Stimulated activated CD4-positive, alpha-beta T cell treated with anti-CD3 and anti-CD28 coated beads, TNF-alpha, amount 100 ng/mL, for 1 hour (primary cell): ENCODE measurements around the gene CCDC81.
"Not testable (repeated sequence)": the region's sequence is repeated elsewhere in the genome, so short reads cannot be mapped to it uniquely, and the experiment has no call there.

Experiments used
- DNase-seq, 3 donors: peaks; one replicate each; pipeline ENCODE4 v3.0.0-alpha.2; 2020; ENCODE audit warnings: low read depth in 3 of 3, low spot score in 1 of 3

Gene CCDC81

GRCh38 chr11:86386746-86387145 lies 12.1 kb downstream of the CCDC81 start:
- no peak for DNase-seq

GRCh38 chr11:86388198-86388597 lies 13.5 kb downstream of the CCDC81 start:
- DNase-seq, result no peak

- DNase-seq, result no peak
Observed at GRCh38 chr11:86390487-86390886, 15.8 kb downstream of the CCDC81 start.

GRCh38 chr11:86395061-86395551 lies 20.4 kb downstream of the CCDC81 start:
- DNase-seq, result no peak

DNA sequence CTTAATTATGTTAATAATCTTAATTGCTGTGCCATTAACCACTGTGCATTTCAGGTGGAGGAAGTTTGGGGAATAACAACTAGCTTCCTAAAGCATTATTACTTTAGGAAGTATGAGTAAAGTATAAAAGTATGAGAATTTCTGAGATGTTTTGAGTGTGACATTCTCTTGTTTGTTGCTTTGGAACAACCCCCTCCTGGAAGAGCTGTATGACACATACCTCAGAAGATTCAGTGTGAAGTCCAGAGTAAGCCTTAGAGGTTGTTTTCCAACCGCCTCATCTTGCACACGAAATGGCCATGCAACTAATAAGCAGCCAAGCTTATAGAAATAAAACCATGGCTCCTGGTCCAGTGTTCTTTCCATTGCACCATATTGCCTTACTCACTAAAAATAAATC lies 21.7 kb downstream of the CCDC81 start:
- no peak for DNase-seq

DNA sequence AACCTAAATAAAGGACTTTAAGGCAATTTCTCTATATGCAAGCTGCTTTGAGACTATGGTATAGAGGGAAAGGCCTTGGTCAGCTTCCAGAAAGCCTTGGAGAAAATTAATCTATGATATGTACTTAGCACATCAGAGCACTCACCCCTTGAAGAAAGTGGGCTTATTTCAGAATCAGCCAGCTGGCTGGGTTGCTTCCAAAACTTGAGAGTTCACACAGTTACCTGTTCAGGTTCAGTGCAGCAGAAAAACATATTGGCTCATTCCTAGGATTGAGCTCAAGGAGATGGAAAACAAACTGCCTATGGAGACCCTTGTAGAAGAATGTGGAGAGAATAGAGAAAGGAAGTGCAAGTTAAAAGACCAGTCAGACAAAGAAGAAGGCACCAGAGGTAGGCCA lies 22.7 kb downstream of the CCDC81 start:
- DNase-seq, result no peak

DNA sequence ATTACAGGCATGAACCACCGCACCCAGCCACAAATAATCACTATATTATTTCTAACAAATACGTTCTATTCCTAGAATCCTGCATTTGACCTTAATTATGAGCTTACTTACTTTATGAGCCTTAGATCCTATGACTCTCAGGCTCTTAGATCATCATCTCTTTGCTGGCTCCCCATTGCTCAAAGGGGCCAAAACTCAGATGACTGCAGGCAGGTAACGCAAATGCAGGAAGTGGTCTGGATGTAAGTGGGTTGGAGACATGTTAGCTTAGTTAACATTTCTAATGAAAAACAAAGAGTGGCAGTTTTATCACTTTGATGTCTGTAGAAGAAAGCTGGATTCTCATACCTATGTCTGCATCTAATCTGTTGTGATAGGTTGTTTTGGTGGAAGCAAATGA lies 23.4 kb downstream of the CCDC81 start:
- DNase-seq, result no peak

DNA sequence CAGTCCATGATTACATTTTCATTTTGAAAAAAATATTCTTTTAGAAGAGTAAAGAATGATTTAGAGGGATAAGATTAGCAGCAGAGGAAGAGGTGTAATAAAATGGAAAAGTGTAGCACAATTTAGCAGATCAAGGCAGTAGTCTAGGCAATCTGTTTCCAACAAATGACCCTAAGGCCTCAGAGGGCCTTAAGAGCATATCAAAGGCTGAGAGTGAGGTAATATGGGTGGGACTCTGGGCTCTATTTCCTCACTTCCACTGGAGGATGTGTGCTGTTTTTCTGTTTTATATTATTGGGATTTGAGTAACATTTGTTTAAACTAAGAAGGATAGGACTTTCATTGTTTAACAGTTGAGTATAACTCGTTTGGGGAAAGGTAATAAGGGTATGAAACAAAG lies 28.8 kb downstream of the CCDC81 start:
- DNase-seq, result no peak

DNA sequence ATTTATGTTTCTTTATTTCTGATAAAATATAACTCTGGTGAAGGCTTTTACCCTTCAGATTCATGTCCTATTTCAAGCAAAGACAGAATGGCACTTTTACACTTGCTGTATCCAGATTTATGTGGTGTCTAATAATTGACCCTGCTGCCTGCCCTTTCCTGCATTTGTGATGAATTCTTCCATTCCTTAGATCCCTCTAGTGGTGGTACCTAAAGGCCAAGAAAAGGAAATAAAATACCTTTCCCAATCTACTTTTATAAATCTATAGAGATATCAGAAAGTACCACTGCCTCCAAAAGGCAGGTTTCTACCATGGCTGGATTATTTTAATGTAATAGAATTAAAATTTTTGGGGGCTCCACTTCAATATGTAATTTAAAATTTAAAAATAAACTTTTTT lies 34.2 kb downstream of the CCDC81 start:
- no peak for DNase-seq

- no peak for DNase-seq
Observed at GRCh38 chr11:86414032-86414431, 39.3 kb downstream of the CCDC81 start.

GRCh38 chr11:86415026-86415425 lies 40.3 kb downstream of the CCDC81 start:
- no peak for DNase-seq

- DNase-seq, result no peak
Observed at GRCh38 chr11:86416494-86416893, 41.8 kb downstream of the CCDC81 start.

- not testable (repeated sequence) for DNase-seq
Observed at GRCh38 chr11:86416951-86417350, 42.3 kb downstream of the CCDC81 start.

DNA sequence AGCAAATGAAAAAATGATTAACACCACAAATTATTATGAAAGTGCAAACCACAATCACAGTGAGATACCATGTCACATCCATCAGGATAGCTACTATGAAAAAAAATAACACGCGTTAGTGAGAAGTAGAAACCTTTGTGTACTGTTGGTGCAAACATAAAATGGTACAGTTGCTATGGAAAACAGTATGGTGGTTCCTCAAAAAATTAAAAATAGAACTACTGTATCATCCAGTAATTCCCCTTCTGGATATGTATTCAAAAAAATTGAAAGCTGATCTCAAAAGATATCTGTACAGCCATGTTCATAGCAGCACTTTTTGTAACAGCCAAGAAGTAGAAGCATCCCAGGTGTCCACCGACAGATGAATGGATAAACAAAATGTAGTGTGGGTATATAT lies 43.4 kb downstream of the CCDC81 start:
- DNase-seq, result no peak

DNA sequence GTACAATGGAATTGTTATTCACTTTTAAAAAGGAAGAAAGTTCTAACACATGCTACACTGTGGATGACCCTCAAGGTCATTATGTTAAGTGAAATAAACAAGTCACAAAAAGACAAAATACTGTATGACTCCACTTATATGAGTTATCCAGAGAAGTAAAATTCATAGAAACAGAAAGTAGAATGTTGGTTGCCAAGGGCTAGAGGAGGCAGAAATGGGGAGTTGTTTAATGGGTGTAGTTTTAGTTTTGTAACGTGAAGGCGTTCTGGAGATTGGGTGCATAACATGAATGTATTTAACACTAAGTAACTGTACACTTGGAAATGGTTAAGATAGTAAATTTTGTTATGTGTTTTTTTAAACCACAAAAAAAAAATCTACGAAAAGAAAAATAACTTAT lies 43.8 kb downstream of the CCDC81 start:
- no peak for DNase-seq

DNA sequence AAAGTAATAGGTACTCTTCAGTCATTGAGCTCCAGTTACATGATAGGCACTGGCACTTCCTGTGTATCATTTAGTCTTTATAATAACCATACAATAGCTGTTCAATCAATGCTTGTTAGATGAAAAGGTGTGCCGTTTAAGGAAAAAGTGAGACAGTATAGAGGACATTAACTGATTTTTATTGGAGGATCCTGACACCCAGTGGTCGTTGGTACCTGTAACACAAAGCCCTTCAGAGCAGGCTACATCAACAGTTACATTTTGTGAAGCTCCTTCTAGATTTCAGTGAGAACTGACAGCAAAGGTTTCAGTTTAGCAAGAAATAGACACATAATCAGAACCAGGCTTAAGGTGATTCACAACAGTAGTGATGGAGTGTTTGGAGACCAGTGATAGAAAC lies 44.2 kb downstream of the CCDC81 start:
- no peak for DNase-seq

DNA sequence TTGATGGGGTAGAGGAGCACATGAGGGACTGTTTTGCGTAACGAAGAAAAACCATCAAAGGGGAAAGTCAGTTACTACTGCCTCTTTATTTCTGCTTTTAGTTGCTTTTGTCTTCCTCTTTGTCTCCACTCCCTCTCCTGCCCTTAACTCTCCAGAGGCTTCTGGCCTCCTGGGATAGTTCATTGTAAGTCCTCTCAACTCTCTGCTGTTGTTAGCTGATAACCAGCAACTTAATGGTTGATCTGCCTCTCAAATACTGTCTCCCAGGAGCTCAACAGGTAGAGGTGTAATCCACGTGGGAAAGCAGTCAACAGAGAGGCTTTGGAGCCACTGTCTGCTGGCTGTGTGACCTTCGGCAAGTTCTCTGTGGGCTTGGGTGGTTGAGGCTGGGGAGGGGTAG lies 47.3 kb downstream of the CCDC81 start:
- no peak for DNase-seq

DNA sequence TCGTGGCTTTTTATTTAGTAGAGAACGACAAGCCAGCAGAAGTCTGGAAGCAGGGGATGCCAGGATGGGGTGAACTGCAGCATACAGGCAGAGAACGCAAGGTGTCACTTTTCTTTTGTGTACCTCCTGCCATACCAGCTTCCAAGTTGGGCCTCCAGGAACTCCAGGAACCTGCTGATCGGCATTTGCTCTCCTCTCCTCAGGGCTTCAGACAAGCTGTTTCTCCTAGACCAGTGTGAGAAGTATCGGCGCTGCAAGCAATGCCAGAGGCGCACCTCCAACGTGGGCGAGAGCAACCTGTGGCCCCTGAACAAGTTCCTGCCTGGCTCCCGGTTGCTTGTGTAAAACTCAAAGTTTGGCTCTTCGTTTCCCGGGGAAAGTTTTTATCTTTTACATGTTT lies 47.7 kb downstream of the CCDC81 start:
- no peak for DNase-seq

DNA sequence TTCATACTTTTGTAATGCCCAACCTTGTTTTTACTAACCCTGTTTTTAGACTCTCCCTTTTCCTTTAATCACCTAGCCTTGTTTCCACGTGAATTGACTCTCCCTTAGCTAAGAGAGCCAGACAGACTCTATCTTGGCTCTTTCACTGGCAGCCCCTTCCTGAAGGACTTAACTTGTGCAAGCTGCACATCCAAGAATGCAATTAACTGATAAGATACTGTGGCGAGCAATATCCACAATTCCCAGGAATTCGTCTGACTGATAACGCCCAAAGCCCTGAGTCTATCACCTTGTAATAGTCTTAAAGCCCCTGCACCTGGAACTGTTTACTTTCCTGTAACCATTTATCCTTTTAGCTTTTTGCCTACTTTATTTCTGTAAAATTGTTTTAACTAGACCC lies 48.8 kb downstream of the CCDC81 start:
- DNase-seq, result not testable (repeated sequence)

DNA sequence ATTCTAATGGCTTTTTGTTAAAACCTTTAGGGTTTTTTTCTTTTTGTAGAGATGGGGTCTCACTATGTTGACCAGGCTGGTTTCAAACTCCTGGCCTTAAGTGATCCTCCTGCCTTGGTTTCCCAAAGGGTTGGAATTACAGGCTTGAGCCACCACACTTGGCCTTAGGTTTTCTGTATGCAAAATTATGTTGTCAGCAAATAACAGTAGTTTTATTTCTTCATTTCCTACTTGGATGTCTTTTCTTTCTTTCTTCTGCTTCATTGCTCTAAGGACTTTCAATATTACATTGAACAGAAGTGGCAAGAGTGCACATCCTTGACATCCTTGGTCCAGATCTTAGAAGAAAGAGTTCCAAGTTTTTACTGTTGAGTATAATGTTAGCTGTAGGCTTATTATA lies 52.8 kb downstream of the CCDC81 start:
- DNase-seq, result no peak

DNA sequence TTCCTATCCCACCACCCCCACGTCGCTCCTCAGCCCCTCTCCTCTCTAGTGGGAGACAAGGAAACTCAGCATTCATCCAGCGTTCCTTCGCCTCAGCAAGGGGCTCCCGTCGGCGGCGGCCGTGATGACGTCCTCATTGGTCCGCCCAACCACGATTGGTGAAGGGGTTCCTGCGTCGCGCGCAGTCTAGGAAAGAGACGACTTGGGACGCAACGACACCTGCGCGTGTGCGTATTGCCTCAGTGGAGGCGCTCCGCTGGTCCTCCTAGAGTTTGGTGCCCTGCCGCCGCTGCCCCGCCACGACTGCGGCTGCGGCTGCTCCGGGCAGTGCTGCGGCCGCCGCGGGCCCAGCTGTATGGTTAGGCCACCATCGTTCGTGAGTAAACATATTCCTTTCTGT lies 56.6 kb downstream of the CCDC81 start:
- no peak for DNase-seq

GRCh38 chr11:86433361-86434095 lies 58.8 kb downstream of the CCDC81 start:
- DNase-seq, result not testable (repeated sequence)

DNA sequence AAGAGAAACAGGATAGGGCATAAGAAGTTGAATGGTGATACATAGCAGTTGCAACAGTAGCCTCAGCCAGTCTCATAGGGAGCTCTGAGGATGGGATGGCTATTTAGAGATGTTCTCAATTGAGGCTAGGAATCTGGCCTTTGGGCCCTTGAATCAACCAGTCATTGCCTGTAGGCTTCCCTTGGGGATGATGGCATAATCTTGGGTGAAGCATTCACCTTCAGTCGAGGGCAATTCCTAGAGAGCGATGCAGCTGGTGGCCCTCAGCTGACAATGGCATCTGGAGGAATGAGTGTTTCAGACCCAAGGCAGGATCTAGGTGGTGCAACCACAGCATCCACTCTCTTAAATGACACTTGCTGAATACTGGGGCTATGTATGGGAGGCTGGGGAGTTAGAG lies 61.0 kb downstream of the CCDC81 start:
- DNase-seq, result no peak
